ENCODE results near the gene TK2. TPM values are rescaled to one million over a fixed set of nuclear protein-coding genes. Genes with fewer than 3 reads are reported as not detected.

The TK2 gene
- total and polyA plus RNA-seq, 4 donors: 10.5 to 31.9 (median 21.0) TPM

DNA sequence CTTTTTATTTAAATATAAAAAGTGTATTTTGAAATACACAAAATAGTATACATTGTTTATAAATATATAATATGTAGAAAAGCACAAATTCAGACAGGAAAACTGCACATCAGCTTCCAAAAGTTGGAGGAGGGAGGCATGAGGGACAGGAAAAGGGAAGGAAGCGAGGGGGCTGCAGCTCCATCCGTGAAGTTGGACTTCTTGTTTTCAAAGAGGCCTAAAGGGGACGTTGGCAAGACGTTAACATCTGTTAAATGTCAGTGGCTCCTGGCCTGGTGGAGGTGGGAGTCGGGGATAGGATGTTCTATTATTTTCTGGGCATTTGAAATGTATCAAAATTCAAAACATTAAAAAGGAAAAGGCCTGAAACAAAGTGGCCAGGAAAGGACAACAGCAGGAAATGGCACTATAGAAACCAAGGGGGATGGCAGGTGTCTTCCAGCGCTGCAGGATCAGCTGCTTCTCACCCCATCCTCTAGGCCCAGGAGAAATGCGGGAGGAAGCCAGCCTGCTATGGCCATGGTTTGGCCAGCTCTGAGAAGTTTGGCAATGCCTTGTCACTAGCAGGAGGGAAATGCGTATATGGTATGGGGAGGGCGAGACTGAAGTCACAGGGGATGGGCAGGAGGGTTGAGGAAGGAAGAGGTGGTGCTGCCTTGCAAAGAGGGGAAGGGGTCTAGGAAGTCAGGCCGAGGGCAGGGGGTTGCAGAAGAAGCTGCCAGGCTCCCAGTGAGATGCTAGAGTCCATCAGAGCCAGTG lies 35.7 kb upstream of the TK2 start:
- Histone ChIP-seq H3K9me3 (ENCODE audit: control insufficient read depth in 4 of 4, low read length in 3 of 4) (no peaks in the 10 kb centered on the region), H3K9ac (ENCODE audit: low read depth in 1 of 2, low read length in 2 of 2) (no peak overlapping the region), H3K27ac (ENCODE audit: low read depth in 1 of 2, low read length in 2 of 2) (peak overlapping the region in 1 of 2 donors; percentile 37), H3K27me3 (ENCODE audit: control insufficient read depth in 4 of 4, insufficient read depth in 4 of 4, low read length in 3 of 4) (no peaks in the 10 kb centered on the region), H3K4me3 (ENCODE audit: low read depth in 1 of 3, low read length in 3 of 3) (no peak overlapping the region), H3K36me3 (ENCODE audit: control insufficient read depth in 4 of 4, insufficient read depth in 3 of 4, low read depth in 1 of 4, low read length in 3 of 4) (no peaks in the 10 kb centered on the region), H3K4me1 (ENCODE audit: control insufficient read depth in 4 of 4, insufficient read depth in 4 of 4, low read length in 3 of 4) (no peaks in the 10 kb centered on the region)
- DNase-seq (ENCODE audit: low spot score): no peak
- TF ChIP-seq YY1 (IDR thresholded peaks at IDR 0.05) (no peak), FOXA1 (IDR thresholded peaks at IDR 0.05) (no peak), GABPA (IDR thresholded peaks at IDR 0.05 in 1 of 2, conservative IDR thresholded peaks at IDR 0.05 in 1 of 2) (no peak), SP1 (IDR thresholded peaks at IDR 0.05) (no peak), FOXA2 (IDR thresholded peaks at IDR 0.05) (no peak), EGR1 (IDR thresholded peaks at IDR 0.05; ENCODE audit: low read depth in 2 of 2) (no peak), ATF3 (IDR thresholded peaks at IDR 0.05) (no peak), TAF1 (conservative IDR thresholded peaks at IDR 0.05) (no peak), HNF4A (conservative IDR thresholded peaks at IDR 0.05) (no peak), RXRA (IDR thresholded peaks at IDR 0.05) (no peak), NR2F2 (IDR thresholded peaks at IDR 0.05) (no peak), RAD21 (IDR thresholded peaks at IDR 0.05) (no peak), JUND (IDR thresholded peaks at IDR 0.05) (no peak)
- TF ChIP-seq, protein P1, sequence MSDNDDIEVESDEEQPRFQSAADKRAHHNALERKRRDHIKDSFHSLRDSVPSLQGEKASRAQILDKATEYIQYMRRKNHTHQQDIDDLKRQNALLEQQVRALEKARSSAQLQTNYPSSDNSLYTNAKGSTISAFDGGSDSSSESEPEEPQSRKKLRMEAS (IDR thresholded peaks at IDR 0.05): no peak
- TF ChIP-seq, protein P2, sequence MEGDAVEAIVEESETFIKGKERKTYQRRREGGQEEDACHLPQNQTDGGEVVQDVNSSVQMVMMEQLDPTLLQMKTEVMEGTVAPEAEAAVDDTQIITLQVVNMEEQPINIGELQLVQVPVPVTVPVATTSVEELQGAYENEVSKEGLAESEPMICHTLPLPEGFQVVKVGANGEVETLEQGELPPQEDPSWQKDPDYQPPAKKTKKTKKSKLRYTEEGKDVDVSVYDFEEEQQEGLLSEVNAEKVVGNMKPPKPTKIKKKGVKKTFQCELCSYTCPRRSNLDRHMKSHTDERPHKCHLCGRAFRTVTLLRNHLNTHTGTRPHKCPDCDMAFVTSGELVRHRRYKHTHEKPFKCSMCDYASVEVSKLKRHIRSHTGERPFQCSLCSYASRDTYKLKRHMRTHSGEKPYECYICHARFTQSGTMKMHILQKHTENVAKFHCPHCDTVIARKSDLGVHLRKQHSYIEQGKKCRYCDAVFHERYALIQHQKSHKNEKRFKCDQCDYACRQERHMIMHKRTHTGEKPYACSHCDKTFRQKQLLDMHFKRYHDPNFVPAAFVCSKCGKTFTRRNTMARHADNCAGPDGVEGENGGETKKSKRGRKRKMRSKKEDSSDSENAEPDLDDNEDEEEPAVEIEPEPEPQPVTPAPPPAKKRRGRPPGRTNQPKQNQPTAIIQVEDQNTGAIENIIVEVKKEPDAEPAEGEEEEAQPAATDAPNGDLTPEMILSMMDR (IDR thresholded peaks at IDR 0.05; ENCODE audit: low read depth, low read length, missing input control): no peak
- TF ChIP-seq, protein P3, sequence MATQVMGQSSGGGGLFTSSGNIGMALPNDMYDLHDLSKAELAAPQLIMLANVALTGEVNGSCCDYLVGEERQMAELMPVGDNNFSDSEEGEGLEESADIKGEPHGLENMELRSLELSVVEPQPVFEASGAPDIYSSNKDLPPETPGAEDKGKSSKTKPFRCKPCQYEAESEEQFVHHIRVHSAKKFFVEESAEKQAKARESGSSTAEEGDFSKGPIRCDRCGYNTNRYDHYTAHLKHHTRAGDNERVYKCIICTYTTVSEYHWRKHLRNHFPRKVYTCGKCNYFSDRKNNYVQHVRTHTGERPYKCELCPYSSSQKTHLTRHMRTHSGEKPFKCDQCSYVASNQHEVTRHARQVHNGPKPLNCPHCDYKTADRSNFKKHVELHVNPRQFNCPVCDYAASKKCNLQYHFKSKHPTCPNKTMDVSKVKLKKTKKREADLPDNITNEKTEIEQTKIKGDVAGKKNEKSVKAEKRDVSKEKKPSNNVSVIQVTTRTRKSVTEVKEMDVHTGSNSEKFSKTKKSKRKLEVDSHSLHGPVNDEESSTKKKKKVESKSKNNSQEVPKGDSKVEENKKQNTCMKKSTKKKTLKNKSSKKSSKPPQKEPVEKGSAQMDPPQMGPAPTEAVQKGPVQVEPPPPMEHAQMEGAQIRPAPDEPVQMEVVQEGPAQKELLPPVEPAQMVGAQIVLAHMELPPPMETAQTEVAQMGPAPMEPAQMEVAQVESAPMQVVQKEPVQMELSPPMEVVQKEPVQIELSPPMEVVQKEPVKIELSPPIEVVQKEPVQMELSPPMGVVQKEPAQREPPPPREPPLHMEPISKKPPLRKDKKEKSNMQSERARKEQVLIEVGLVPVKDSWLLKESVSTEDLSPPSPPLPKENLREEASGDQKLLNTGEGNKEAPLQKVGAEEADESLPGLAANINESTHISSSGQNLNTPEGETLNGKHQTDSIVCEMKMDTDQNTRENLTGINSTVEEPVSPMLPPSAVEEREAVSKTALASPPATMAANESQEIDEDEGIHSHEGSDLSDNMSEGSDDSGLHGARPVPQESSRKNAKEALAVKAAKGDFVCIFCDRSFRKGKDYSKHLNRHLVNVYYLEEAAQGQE (IDR thresholded peaks at IDR 0.05): no peak
- 72% methylated on average over 10 of the region's 10 CpGs for WGBS

DNA sequence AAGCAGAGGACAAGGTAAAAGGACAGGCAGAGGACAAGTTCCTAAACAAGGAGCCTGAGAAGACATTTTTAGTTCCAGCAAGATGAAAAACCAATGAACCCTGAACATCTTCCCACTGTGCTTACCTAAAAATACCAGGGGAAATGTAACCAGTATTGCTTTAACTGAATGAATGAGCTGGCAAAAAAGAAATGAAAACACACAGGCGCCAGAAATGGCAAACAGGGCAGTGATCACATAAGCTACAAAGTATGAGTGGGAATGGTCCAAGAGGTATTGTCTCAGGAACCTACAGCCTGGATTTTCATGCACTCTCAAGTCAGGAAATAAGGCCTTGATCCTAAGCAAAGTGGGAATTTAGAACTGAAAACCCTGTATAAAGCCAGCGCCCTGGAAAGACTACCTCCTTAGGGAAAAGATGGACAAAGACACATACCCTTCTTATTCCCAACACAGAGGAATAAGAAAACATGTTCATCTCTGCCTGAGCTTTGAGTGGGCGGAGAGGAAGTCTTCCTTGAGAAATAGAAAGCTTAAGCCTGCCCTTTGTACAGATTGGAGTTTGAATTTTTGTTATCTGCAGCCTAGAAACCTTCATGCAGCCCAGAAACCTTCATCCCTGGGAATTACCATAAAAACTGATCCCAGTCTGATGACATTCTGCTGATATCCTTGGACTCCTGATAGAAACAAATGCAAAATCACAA lies 31.5 kb upstream of the TK2 start:
- peaks cover 0 to 9% (median 0%) of the 10 kb centered on the region in 4 donors for H3K27me3 ChIP-seq (ENCODE audit: control insufficient read depth in 4 of 4, insufficient read depth in 4 of 4, low read length in 3 of 4)
- H3K4me3 ChIP-seq (ENCODE audit: low read depth in 1 of 3, low read length in 3 of 3): no peak overlapping the region
- peaks cover 4 to 12% (median 5%) of the 10 kb centered on the region in 4 donors for H3K4me1 ChIP-seq (ENCODE audit: control insufficient read depth in 4 of 4, insufficient read depth in 4 of 4, low read length in 3 of 4)
- H3K27ac ChIP-seq (ENCODE audit: low read depth in 1 of 2, low read length in 2 of 2): no peak overlapping the region
- 94% methylated on average over 3 of the region's 3 CpGs for WGBS
- no peak overlapping the region for H3K9ac ChIP-seq (ENCODE audit: low read depth in 1 of 2, low read length in 2 of 2)
- no peaks in the 10 kb centered on the region for H3K36me3 ChIP-seq (ENCODE audit: control insufficient read depth in 4 of 4, insufficient read depth in 3 of 4, low read depth in 1 of 4, low read length in 3 of 4)
- no peaks in the 10 kb centered on the region for H3K9me3 ChIP-seq (ENCODE audit: control insufficient read depth in 4 of 4, low read length in 3 of 4)
- DNase-seq (ENCODE audit: low spot score): no peak
- TF ChIP-seq YY1 (IDR thresholded peaks at IDR 0.05) (no peak), FOXA1 (IDR thresholded peaks at IDR 0.05) (no peak), ATF3 (IDR thresholded peaks at IDR 0.05) (no peak), RAD21 (IDR thresholded peaks at IDR 0.05) (no peak), TAF1 (conservative IDR thresholded peaks at IDR 0.05) (no peak), SP1 (IDR thresholded peaks at IDR 0.05) (no peak), HNF4A (conservative IDR thresholded peaks at IDR 0.05) (no peak), EGR1 (IDR thresholded peaks at IDR 0.05; ENCODE audit: low read depth in 2 of 2) (no peak), RXRA (IDR thresholded peaks at IDR 0.05) (no peak)
- TF ChIP-seq, protein P1 (IDR thresholded peaks at IDR 0.05): no peak
- TF ChIP-seq, protein P2 (IDR thresholded peaks at IDR 0.05; ENCODE audit: low read depth, low read length, missing input control): no peak
- TF ChIP-seq, protein P4, sequence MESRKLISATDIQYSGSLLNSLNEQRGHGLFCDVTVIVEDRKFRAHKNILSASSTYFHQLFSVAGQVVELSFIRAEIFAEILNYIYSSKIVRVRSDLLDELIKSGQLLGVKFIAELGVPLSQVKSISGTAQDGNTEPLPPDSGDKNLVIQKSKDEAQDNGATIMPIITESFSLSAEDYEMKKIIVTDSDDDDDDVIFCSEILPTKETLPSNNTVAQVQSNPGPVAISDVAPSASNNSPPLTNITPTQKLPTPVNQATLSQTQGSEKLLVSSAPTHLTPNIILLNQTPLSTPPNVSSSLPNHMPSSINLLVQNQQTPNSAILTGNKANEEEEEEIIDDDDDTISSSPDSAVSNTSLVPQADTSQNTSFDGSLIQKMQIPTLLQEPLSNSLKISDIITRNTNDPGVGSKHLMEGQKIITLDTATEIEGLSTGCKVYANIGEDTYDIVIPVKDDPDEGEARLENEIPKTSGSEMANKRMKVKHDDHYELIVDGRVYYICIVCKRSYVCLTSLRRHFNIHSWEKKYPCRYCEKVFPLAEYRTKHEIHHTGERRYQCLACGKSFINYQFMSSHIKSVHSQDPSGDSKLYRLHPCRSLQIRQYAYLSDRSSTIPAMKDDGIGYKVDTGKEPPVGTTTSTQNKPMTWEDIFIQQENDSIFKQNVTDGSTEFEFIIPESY (IDR thresholded peaks at IDR 0.05): no peak

Data from liver (tissue), 9 donors.